ENCODE data around the gene ULBP2. TPM values are rescaled to one million over a fixed set of nuclear protein-coding genes. Genes with fewer than 3 reads are reported as not detected.
"Not testable (repeated sequence)": the region's sequence is repeated elsewhere in the genome, so short reads cannot be mapped to it uniquely, and the experiment has no call there.

Gene ULBP2
- polyA plus RNA-seq, 1 donor (not counting 4 experiments of a cell fraction or from before 2014, with no cell fraction given), result 11.8 TPM

DNA sequence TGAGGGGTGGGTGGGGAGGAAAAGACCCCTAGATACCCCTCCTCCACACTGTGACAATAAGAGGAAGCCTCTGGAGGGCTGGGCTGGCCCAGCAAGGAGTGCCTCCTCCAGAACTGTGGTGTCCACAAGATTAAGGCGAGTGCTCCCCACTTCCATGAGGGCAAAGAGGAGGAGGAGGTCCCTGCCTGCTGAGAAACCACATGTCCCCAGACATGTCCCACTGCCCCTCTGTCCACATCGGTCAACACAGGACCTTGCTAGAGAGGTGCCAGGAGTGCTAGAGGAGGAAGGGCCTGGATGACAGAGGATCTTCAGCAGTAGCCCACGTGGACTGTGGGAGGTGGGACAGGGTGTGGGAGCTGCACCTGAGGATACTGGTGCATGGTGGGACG, 22.0 kb upstream of the ULBP2 start:
- H3K4me1 ChIP-seq (ENCODE audit: control insufficient read depth, extremely low read depth, insufficient read depth, low read length), result peaks cover 16% of the 10 kb centered on the region
- no peaks in the 10 kb centered on the region for H4K20me1 ChIP-seq (ENCODE audit: control insufficient read depth, extremely low read depth, insufficient read depth, low read length)
- no peaks in the 10 kb centered on the region for H3K9me1 ChIP-seq (ENCODE audit: control insufficient read depth, extremely low read depth, insufficient read depth, low read length)
- H3K36me3 ChIP-seq (ENCODE audit: control insufficient read depth in 2 of 2, extremely low read depth in 1 of 2, insufficient read depth in 2 of 2, low read length in 2 of 2), result peaks cover 0 to 4% of the 10 kb centered on the region in 2 experiments
- FAIRE-seq, result no peak
- no peak for TF ChIP-seq EZH2 (IDR thresholded peaks at IDR 0.05; ENCODE audit: low read length)
- TF ChIP-seq, protein P1, sequence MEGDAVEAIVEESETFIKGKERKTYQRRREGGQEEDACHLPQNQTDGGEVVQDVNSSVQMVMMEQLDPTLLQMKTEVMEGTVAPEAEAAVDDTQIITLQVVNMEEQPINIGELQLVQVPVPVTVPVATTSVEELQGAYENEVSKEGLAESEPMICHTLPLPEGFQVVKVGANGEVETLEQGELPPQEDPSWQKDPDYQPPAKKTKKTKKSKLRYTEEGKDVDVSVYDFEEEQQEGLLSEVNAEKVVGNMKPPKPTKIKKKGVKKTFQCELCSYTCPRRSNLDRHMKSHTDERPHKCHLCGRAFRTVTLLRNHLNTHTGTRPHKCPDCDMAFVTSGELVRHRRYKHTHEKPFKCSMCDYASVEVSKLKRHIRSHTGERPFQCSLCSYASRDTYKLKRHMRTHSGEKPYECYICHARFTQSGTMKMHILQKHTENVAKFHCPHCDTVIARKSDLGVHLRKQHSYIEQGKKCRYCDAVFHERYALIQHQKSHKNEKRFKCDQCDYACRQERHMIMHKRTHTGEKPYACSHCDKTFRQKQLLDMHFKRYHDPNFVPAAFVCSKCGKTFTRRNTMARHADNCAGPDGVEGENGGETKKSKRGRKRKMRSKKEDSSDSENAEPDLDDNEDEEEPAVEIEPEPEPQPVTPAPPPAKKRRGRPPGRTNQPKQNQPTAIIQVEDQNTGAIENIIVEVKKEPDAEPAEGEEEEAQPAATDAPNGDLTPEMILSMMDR (optimal IDR thresholded peaks at IDR 0.05 in 1 of 3, IDR thresholded peaks at IDR 0.05 in 1 of 3, conservative IDR thresholded peaks at IDR 0.05 in 1 of 3; ENCODE audit: extremely low read depth in 1 of 3, insufficient read depth in 2 of 3, low read length in 3 of 3), result no peak
- H3K4me3 ChIP-seq (ENCODE audit: control insufficient read depth in 2 of 3, extremely low read depth in 1 of 3, insufficient read depth in 2 of 3, low read depth in 1 of 3, low read length in 3 of 3), result no peak overlapping the region
- dilution Hi-C loops (cut with MboI; ENCODE audit: extremely low pct_ligation_motif_present, low sequenced_read_pairs), result no loop called here
- no peak for DNase-seq (ENCODE audit: low read depth, low spot score)
- H3K27ac ChIP-seq (ENCODE audit: control insufficient read depth, insufficient read depth, low read length), result no peak overlapping the region
- no peak overlapping the region for H2AFZ ChIP-seq (ENCODE audit: control insufficient read depth, low read length)
- no peak overlapping the region for H3K9ac ChIP-seq (ENCODE audit: control insufficient read depth, extremely low read depth, insufficient read depth, low read length)
- no peak overlapping the region for H3K4me2 ChIP-seq (ENCODE audit: control insufficient read depth, extremely low read depth, insufficient read depth, low read depth, low read length)
- no peaks in the 10 kb centered on the region for H3K79me2 ChIP-seq (ENCODE audit: control insufficient read depth, insufficient read depth, low read length)
- no peaks in the 10 kb centered on the region for H3K9me3 ChIP-seq (ENCODE audit: control insufficient read depth, low read depth, low read length)
- H3K27me3 ChIP-seq (ENCODE audit: control insufficient read depth, extremely low read depth, insufficient read depth, low read length), result no peaks in the 10 kb centered on the region

GRCh38 chr6:149921361-149921760, 20.5 kb upstream of the ULBP2 start:
- Histone ChIP-seq H3K79me2 (ENCODE audit: control insufficient read depth, insufficient read depth, low read length) (no peaks in the 10 kb centered on the region), H4K20me1 (ENCODE audit: control insufficient read depth, extremely low read depth, insufficient read depth, low read length) (no peaks in the 10 kb centered on the region), H3K4me2 (ENCODE audit: control insufficient read depth, extremely low read depth, insufficient read depth, low read depth, low read length) (no peak overlapping the region), H3K4me1 (ENCODE audit: control insufficient read depth, extremely low read depth, insufficient read depth, low read length) (peaks cover 26% of the 10 kb centered on the region), H3K27ac (ENCODE audit: control insufficient read depth, insufficient read depth, low read length) (no peak overlapping the region), H3K27me3 (ENCODE audit: control insufficient read depth, extremely low read depth, insufficient read depth, low read length) (no peaks in the 10 kb centered on the region), H3K4me3 (ENCODE audit: control insufficient read depth in 2 of 3, extremely low read depth in 1 of 3, insufficient read depth in 2 of 3, low read depth in 1 of 3, low read length in 3 of 3) (no peak overlapping the region), H3K9ac (ENCODE audit: control insufficient read depth, extremely low read depth, insufficient read depth, low read length) (no peak overlapping the region), H2AFZ (ENCODE audit: control insufficient read depth, low read length) (no peak overlapping the region), H3K9me3 (ENCODE audit: control insufficient read depth, low read depth, low read length) (no peaks in the 10 kb centered on the region), H3K36me3 (ENCODE audit: control insufficient read depth in 2 of 2, extremely low read depth in 1 of 2, insufficient read depth in 2 of 2, low read length in 2 of 2) (peaks cover 0 to 4% of the 10 kb centered on the region in 2 experiments), H3K9me1 (ENCODE audit: control insufficient read depth, extremely low read depth, insufficient read depth, low read length) (no peaks in the 10 kb centered on the region)
- TF ChIP-seq, protein P1 (optimal IDR thresholded peaks at IDR 0.05 in 1 of 3, IDR thresholded peaks at IDR 0.05 in 1 of 3, conservative IDR thresholded peaks at IDR 0.05 in 1 of 3; ENCODE audit: extremely low read depth in 1 of 3, insufficient read depth in 2 of 3, low read length in 3 of 3), result no peak
- no peak for TF ChIP-seq EZH2 (IDR thresholded peaks at IDR 0.05; ENCODE audit: low read length)
- dilution Hi-C loops (cut with MboI; ENCODE audit: extremely low pct_ligation_motif_present, low sequenced_read_pairs), result no loop called here
- DNase-seq (ENCODE audit: low read depth, low spot score) (no peak), FAIRE-seq (no peak)

GRCh38 chr6:149922091-149922490, 19.7 kb upstream of the ULBP2 start:
- H3K36me3 ChIP-seq (ENCODE audit: control insufficient read depth in 2 of 2, extremely low read depth in 1 of 2, insufficient read depth in 2 of 2, low read length in 2 of 2); FAIRE-seq; H3K9me3 ChIP-seq (ENCODE audit: control insufficient read depth, low read depth, low read length); DNase-seq (ENCODE audit: low read depth, low spot score); H2AFZ ChIP-seq (ENCODE audit: control insufficient read depth, low read length); H3K9ac ChIP-seq (ENCODE audit: control insufficient read depth, extremely low read depth, insufficient read depth, low read length); H3K79me2 ChIP-seq (ENCODE audit: control insufficient read depth, insufficient read depth, low read length); dilution Hi-C loops (cut with MboI; ENCODE audit: extremely low pct_ligation_motif_present, low sequenced_read_pairs); H3K27me3 ChIP-seq (ENCODE audit: control insufficient read depth, extremely low read depth, insufficient read depth, low read length); H3K9me1 ChIP-seq (ENCODE audit: control insufficient read depth, extremely low read depth, insufficient read depth, low read length); H3K27ac ChIP-seq (ENCODE audit: control insufficient read depth, insufficient read depth, low read length); H4K20me1 ChIP-seq (ENCODE audit: control insufficient read depth, extremely low read depth, insufficient read depth, low read length): not testable (repeated sequence)
- Histone ChIP-seq H3K4me3 (ENCODE audit: control insufficient read depth in 2 of 3, extremely low read depth in 1 of 3, insufficient read depth in 2 of 3, low read depth in 1 of 3, low read length in 3 of 3) (peak overlapping the region in 2 of 3 experiments; percentile 57 to 76), H3K4me1 (ENCODE audit: control insufficient read depth, extremely low read depth, insufficient read depth, low read length) (peaks cover 27% of the 10 kb centered on the region), H3K4me2 (ENCODE audit: control insufficient read depth, extremely low read depth, insufficient read depth, low read depth, low read length) (peak overlapping the region; percentile 94)

Measured in keratinocyte (primary cell).